H9 (cell line): Measurements from ENCODE around the gene MTA2. TPM values are rescaled to one million over a fixed set of nuclear protein-coding genes. Genes with fewer than 3 reads are reported as not detected.

ENCODE experiments used
- DNase-seq: peaks from one replicate; pipeline ENCODE4 v3.0.0-alpha.2; 2017
- H2AFZ ChIP-seq: one replicate; pipeline ENCODE4 v1.6.1; 2013; ENCODE audit warnings: mild to moderate bottlenecking, low read length, control low read depth, moderate library complexity
- H2AK5ac ChIP-seq: 2 replicates; pipeline ENCODE4 v1.6.1; 2013; ENCODE audit warnings: low read length, control low read depth, mixed read lengths; ENCODE audit not compliant: insufficient read length
- H2BK120ac ChIP-seq: one replicate; pipeline ENCODE4 v1.6.1; 2013; ENCODE audit warnings: low read depth, mild to moderate bottlenecking, low read length, control low read depth, inconsistent platforms; ENCODE audit not compliant: poor library complexity, severe bottlenecking
- H2BK12ac ChIP-seq: 2 replicates; pipeline ENCODE4 v1.6.1; 2013; ENCODE audit warnings: low read length, control low read depth, mixed read lengths, low read depth; ENCODE audit not compliant: insufficient read length
- H2BK15ac ChIP-seq: 2 replicates; pipeline ENCODE4 v1.6.1; 2013; ENCODE audit warnings: low read depth, low read length, control low read depth
- H2BK20ac ChIP-seq: one replicate; pipeline ENCODE4 v1.6.1; 2013; ENCODE audit warnings: low read depth, mild to moderate bottlenecking, low read length, control low read depth, inconsistent platforms; ENCODE audit not compliant: poor library complexity, severe bottlenecking
- H2BK5ac ChIP-seq: 2 replicates; pipeline ENCODE4 v1.6.1; 2013; ENCODE audit warnings: low read length, control low read depth, mixed read lengths; ENCODE audit not compliant: insufficient read length
- H3K14ac ChIP-seq: 2 replicates; pipeline ENCODE4 v1.6.1; 2013; ENCODE audit warnings: low read length, control low read depth; ENCODE audit not compliant: insufficient read depth
- H3K18ac ChIP-seq: 2 replicates; pipeline ENCODE4 v1.6.1; 2013; ENCODE audit warnings: low read depth, mild to moderate bottlenecking, mixed read lengths, low read length, control low read depth; ENCODE audit not compliant: insufficient read length
- H3K23ac ChIP-seq: 2 replicates; pipeline ENCODE4 v1.6.1; 2013; ENCODE audit warnings: low read length, control low read depth, mixed read lengths, low read depth; ENCODE audit not compliant: insufficient read length
- H3K23me2 ChIP-seq: 2 replicates; pipeline ENCODE4 v1.6.1; 2013; ENCODE audit warnings: low read depth, mild to moderate bottlenecking, mixed read lengths, low read length, control low read depth; ENCODE audit not compliant: insufficient read length, poor library complexity, severe bottlenecking
- H3K27ac ChIP-seq: 2 replicates; pipeline ENCODE4 v1.5.1; 2013; ENCODE audit warnings: low read length, control low read depth, mixed read lengths, low read depth; ENCODE audit not compliant: insufficient read length
- H3K27me3 ChIP-seq: 2 replicates; pipeline ENCODE4 v1.6.1; 2013; ENCODE audit warnings: low read length, control low read depth, inconsistent platforms; ENCODE audit not compliant: insufficient read depth
- H3K4ac ChIP-seq: 2 replicates; pipeline ENCODE4 v1.6.1; 2013; ENCODE audit warnings: low read depth, mild to moderate bottlenecking, control low read depth, inconsistent platforms, low read length, moderate library complexity
- H3K4me1 ChIP-seq: 2 replicates; pipeline ENCODE4 v1.6.1; 2013; ENCODE audit warnings: low read length, control low read depth, inconsistent platforms; ENCODE audit not compliant: insufficient read depth
- H3K4me2 ChIP-seq: 2 replicates; pipeline ENCODE4 v1.6.1; 2013; ENCODE audit warnings: low read length, control low read depth, mixed read lengths; ENCODE audit not compliant: insufficient read length, insufficient read depth
- H3K56ac ChIP-seq: 2 replicates; pipeline ENCODE4 v1.6.1; 2013; ENCODE audit warnings: low read depth, mild to moderate bottlenecking, mixed read lengths, low read length, control low read depth; ENCODE audit not compliant: insufficient read length
- H3K79me1 ChIP-seq: 2 replicates; pipeline ENCODE4 v1.6.1; 2013; ENCODE audit warnings: low read depth, mild to moderate bottlenecking, moderate library complexity, low read length, control low read depth, inconsistent platforms; ENCODE audit not compliant: insufficient read depth, poor library complexity, severe bottlenecking
- H3K79me2 ChIP-seq: 2 replicates; pipeline ENCODE4 v1.6.1; 2013; ENCODE audit warnings: low read length, control low read depth, inconsistent platforms; ENCODE audit not compliant: insufficient read depth
- H3K9ac ChIP-seq: 2 replicates; pipeline ENCODE4 v1.6.1; 2013; ENCODE audit warnings: low read length, control low read depth, mixed read lengths; ENCODE audit not compliant: insufficient read length; ENCODE audit errors: extremely low read depth
- H3K9me3 ChIP-seq: one replicate; pipeline ENCODE4 v1.6.1; 2013; ENCODE audit warnings: low read depth, low read length, inconsistent platforms; ENCODE audit not compliant: control insufficient read depth
- H3T11ph ChIP-seq: one replicate; pipeline ENCODE4 v1.6.1; 2013; ENCODE audit warnings: mild to moderate bottlenecking, low read length, control low read depth, inconsistent platforms
- H4K20me1 ChIP-seq: one replicate; pipeline ENCODE4 v1.6.1; 2013; ENCODE audit not compliant: control insufficient read depth, insufficient read length, insufficient read depth
- H4K5ac ChIP-seq: 2 replicates; pipeline ENCODE4 v1.6.1; 2013; ENCODE audit warnings: low read depth, mild to moderate bottlenecking, mixed read lengths, low read length, control low read depth; ENCODE audit not compliant: insufficient read length
- H4K8ac ChIP-seq: replicated peaks from 2 replicates; pipeline ENCODE4 v1.6.1; 2013; ENCODE audit warnings: low read length, control low read depth, mixed read lengths, low read depth; ENCODE audit not compliant: insufficient read length
- H4K91ac ChIP-seq: 2 replicates; pipeline ENCODE4 v1.6.1; 2013; ENCODE audit warnings: low read depth, mild to moderate bottlenecking, moderate library complexity, mixed read lengths, low read length, control low read depth; ENCODE audit not compliant: insufficient read length
- H3K27ac Mint-ChIP-seq, 3 experiments: 2 replicates in 2 of 3; 3 replicates in 1 of 3; pipeline ENCODE4 v1.8.0; 2020 to 2021; ENCODE audit warnings: mixed read lengths in 3 of 3, mild to moderate bottlenecking in 1 of 3, moderate library complexity in 1 of 3
- H3K27me3 Mint-ChIP-seq: 2 replicates; pipeline ENCODE4 v1.8.0; 2021; ENCODE audit warnings: low read depth, mild to moderate bottlenecking, moderate library complexity, mixed read lengths
- H3K36me3 Mint-ChIP-seq, 3 experiments: 2 replicates in 2 of 3; 3 replicates in 1 of 3; pipeline ENCODE4 v1.8.0; 2020 to 2021; ENCODE audit warnings: low read depth in 3 of 3, mixed read lengths in 3 of 3; ENCODE audit not compliant: insufficient read depth in 1 of 3
- H3K4me1 Mint-ChIP-seq, 2 experiments: 2 replicates each; pipeline ENCODE4 v1.8.0; 2020; ENCODE audit warnings: mixed read lengths in 2 of 2
- H3K4me3 Mint-ChIP-seq, 2 experiments: 2 replicates in 1 of 2; 3 replicates in 1 of 2; pipeline ENCODE4 v1.8.0; 2020 to 2021; ENCODE audit warnings: mild to moderate bottlenecking in 2 of 2, mixed read lengths in 2 of 2, moderate library complexity in 1 of 2
- H3K9me3 Mint-ChIP-seq, 2 experiments: 2 replicates in 1 of 2; 3 replicates in 1 of 2; pipeline ENCODE4 v1.8.0; 2020; ENCODE audit warnings: mild to moderate bottlenecking in 2 of 2, mixed read lengths in 2 of 2, moderate library complexity in 1 of 2
- CTCF ChIP-seq: fragments of 200-600 bp; sonication (generic); conservative IDR thresholded peaks from 3 replicates; pipeline ENCODE4 v1.8.0; 2021; ENCODE audit warnings: antibody characterized with exemption, mild to moderate bottlenecking
- WGBS: extraction: QIAGEN DNeasy Blood & Tissue Kit; methylation state at CpG from one replicate; pipeline ENCODE4 v1.1.7; 2013; ENCODE audit warnings: missing lambda C conversion rate, low lambda C conversion rate, mixed read lengths; ENCODE audit not compliant: insufficient read length; ENCODE audit errors: extremely low coverage; 5-methylcytosine and 5-hydroxymethylcytosine counted together
- total RNA-seq: library from RNA; stranded (reverse); gene quantifications from 2 replicates; pipeline ENCODE4 v1.2.1, GENCODE V29; 2021

MTA2 gene
- total RNA-seq, 1 experiment from 2014 or later = 143 TPM

GRCh38 chr11:62648967-62649364 lies 47.3 kb upstream of the MTA2 start:
- Histone ChIP-seq H2BK12ac (no peak overlapping the region), H4K91ac (no peak overlapping the region), H3K4me2 (no peak overlapping the region), H3T11ph (no peak overlapping the region), H2BK5ac (no peak overlapping the region), H3K79me2 (peaks cover 12% of the 10 kb centered on the region; the same call in 1 of the 2 replicates), H2BK15ac (no peak overlapping the region), H3K4me1 (peaks cover 3% of the 10 kb centered on the region; the same call in 1 of the 2 replicates), H3K27me3 (no peaks in the 10 kb centered on the region), H4K8ac (no peak overlapping the region), H3K79me1 (no peaks in the 10 kb centered on the region), H3K23me2 (peaks cover 9% of the 10 kb centered on the region), H2BK20ac (no peak overlapping the region), H2AK5ac (no peak overlapping the region), H2BK120ac (no peak overlapping the region), H3K9ac (no peak overlapping the region), H2AFZ (no peak overlapping the region), H3K27ac (no peak overlapping the region), H3K9me3 (no peaks in the 10 kb centered on the region), H3K56ac (no peak overlapping the region), H4K20me1 (no peaks in the 10 kb centered on the region), H3K14ac (no peak overlapping the region), H3K4ac (no peak overlapping the region), H3K23ac (no peak overlapping the region), H3K18ac (no peak overlapping the region), H4K5ac (no peak overlapping the region)
- no peaks in the 10 kb centered on the region for H3K27me3 Mint-ChIP-seq
- H3K4me1 Mint-ChIP-seq = peaks cover 12 to 17% of the 10 kb centered on the region in 2 experiments
- no peak overlapping the region for H3K27ac Mint-ChIP-seq
- no peaks in the 10 kb centered on the region for H3K9me3 Mint-ChIP-seq
- H3K36me3 Mint-ChIP-seq = peaks cover 14 to 36% (median 23%) of the 10 kb centered on the region in 3 experiments
- no peak overlapping the region for H3K4me3 Mint-ChIP-seq
- WGBS = no CpG with 5 or more reads among the region's 11 CpGs
- DNase-seq = no peak
- TF ChIP-seq CTCF = no peak
